Measurements from ENCODE around the gene CRTC3. TPM values are rescaled to one million over a fixed set of nuclear protein-coding genes. Genes with fewer than 3 reads are reported as not detected.
"Not testable (repeated sequence)": the region's sequence is repeated elsewhere in the genome, so short reads cannot be mapped to it uniquely, and the experiment has no call there.

Gene CRTC3
- total RNA-seq, 1 experiment from 2014 or later = 27.7 TPM

GRCh38 chr15:90512276-90512675 lies 17.4 kb upstream of the CRTC3 start:
- no peaks in the 10 kb centered on the region for H4K20me1 ChIP-seq (ENCODE audit: insufficient read depth, low read depth, low read length)
- H3K9ac ChIP-seq (ENCODE audit: low read length) = no peak overlapping the region
- no peak for DNase-seq

GRCh38 chr15:90512981-90513380 lies 16.7 kb upstream of the CRTC3 start:
- H3K36me3 ChIP-seq (ENCODE audit: insufficient read depth, low read length) = no peaks in the 10 kb centered on the region
- DNase-seq = no peak
- no peaks in the 10 kb centered on the region for H3K79me2 ChIP-seq (ENCODE audit: low read length)
- H4K20me1 ChIP-seq (ENCODE audit: insufficient read depth, low read depth, low read length) = no peaks in the 10 kb centered on the region
- no peak overlapping the region for H3K27ac ChIP-seq (ENCODE audit: low read length)
- H3K4me3 ChIP-seq (ENCODE audit: low read length) = no peak overlapping the region
- H3K9me2 ChIP-seq (replicated peaks; ENCODE audit: insufficient read depth, low read length) = no peaks in the 10 kb centered on the region
- no peaks in the 10 kb centered on the region for H3K9me3 ChIP-seq (ENCODE audit: low read length)
- H3K27me3 ChIP-seq (ENCODE audit: low read length) = no peaks in the 10 kb centered on the region
- no peak overlapping the region for H3K4me2 ChIP-seq (ENCODE audit: low read depth, low read length, poor library complexity, severe bottlenecking)
- peaks cover 7% of the 10 kb centered on the region for H3K4me1 ChIP-seq (ENCODE audit: low read length)
- H3K9ac ChIP-seq (ENCODE audit: low read length) = no peak overlapping the region
- H2AFZ ChIP-seq (ENCODE audit: low read length) = no peak overlapping the region

More at GRCh38 chr15:90512276-90512675, 17.4 kb upstream of the CRTC3 start:
- Histone ChIP-seq H3K9me2 (replicated peaks; ENCODE audit: insufficient read depth, low read length) (no peaks in the 10 kb centered on the region), H3K27ac (ENCODE audit: low read length) (no peak overlapping the region), H3K27me3 (ENCODE audit: low read length) (no peaks in the 10 kb centered on the region), H3K9me3 (ENCODE audit: low read length) (no peaks in the 10 kb centered on the region), H3K79me2 (ENCODE audit: low read length) (no peaks in the 10 kb centered on the region), H3K36me3 (ENCODE audit: insufficient read depth, low read length) (no peaks in the 10 kb centered on the region), H2AFZ (ENCODE audit: low read length) (no peak overlapping the region), H3K4me3 (ENCODE audit: low read length) (no peak overlapping the region), H3K4me1 (ENCODE audit: low read length) (peaks cover 7% of the 10 kb centered on the region), H3K4me2 (ENCODE audit: low read depth, low read length, poor library complexity, severe bottlenecking) (no peak overlapping the region)

DNA sequence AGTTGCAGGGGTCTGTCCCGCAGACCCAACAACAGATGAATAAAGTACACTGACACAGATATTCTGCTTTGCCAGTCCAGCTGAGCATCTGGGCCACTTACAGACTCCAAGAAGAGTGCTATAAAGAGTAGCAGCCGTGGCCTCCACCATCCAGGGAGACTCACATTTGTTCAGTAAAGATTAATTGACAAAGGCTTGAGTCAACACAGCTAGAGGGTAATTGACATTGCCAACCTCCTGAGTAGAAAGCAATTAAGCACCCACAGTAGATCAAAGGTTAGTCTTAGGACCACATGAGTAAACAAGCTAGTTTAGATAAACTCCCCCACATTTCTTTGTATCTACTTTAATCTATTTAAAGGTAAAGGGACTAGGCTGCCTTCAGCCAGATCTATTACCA lies 16.3 kb upstream of the CRTC3 start:
- H3K9me2 ChIP-seq (replicated peaks; ENCODE audit: insufficient read depth, low read length) = no peaks in the 10 kb centered on the region
- H3K4me2 ChIP-seq (ENCODE audit: low read depth, low read length, poor library complexity, severe bottlenecking) = no peak overlapping the region
- H3K79me2 ChIP-seq (ENCODE audit: low read length) = no peaks in the 10 kb centered on the region
- H3K4me1 ChIP-seq (ENCODE audit: low read length) = peaks cover 7% of the 10 kb centered on the region
- no peak overlapping the region for H2AFZ ChIP-seq (ENCODE audit: low read length)
- no peak overlapping the region for H3K4me3 ChIP-seq (ENCODE audit: low read length)
- no peaks in the 10 kb centered on the region for H4K20me1 ChIP-seq (ENCODE audit: insufficient read depth, low read depth, low read length)
- H3K9me3 ChIP-seq (ENCODE audit: low read length) = no peaks in the 10 kb centered on the region
- no peaks in the 10 kb centered on the region for H3K27me3 ChIP-seq (ENCODE audit: low read length)
- H3K9ac ChIP-seq (ENCODE audit: low read length) = no peak overlapping the region
- no peaks in the 10 kb centered on the region for H3K36me3 ChIP-seq (ENCODE audit: insufficient read depth, low read length)
- no peak for DNase-seq
- no peak overlapping the region for H3K27ac ChIP-seq (ENCODE audit: low read length)

GRCh38 chr15:90513893-90514292 lies 15.8 kb upstream of the CRTC3 start:
- not testable (repeated sequence) for H3K9ac ChIP-seq (ENCODE audit: low read length); H3K9me2 ChIP-seq (replicated peaks; ENCODE audit: insufficient read depth, low read length); H4K20me1 ChIP-seq (ENCODE audit: insufficient read depth, low read depth, low read length); H3K27ac ChIP-seq (ENCODE audit: low read length); H2AFZ ChIP-seq (ENCODE audit: low read length); H3K36me3 ChIP-seq (ENCODE audit: insufficient read depth, low read length); H3K4me3 ChIP-seq (ENCODE audit: low read length); H3K4me2 ChIP-seq (ENCODE audit: low read depth, low read length, poor library complexity, severe bottlenecking); DNase-seq; H3K79me2 ChIP-seq (ENCODE audit: low read length); H3K27me3 ChIP-seq (ENCODE audit: low read length); H3K4me1 ChIP-seq (ENCODE audit: low read length); H3K9me3 ChIP-seq (ENCODE audit: low read length)

- Histone ChIP-seq H3K9ac (ENCODE audit: low read length) (no peak overlapping the region), H3K4me2 (ENCODE audit: low read depth, low read length, poor library complexity, severe bottlenecking) (no peak overlapping the region), H3K9me2 (replicated peaks; ENCODE audit: insufficient read depth, low read length) (no peaks in the 10 kb centered on the region)
These were observed 10.0 kb upstream of the CRTC3 start for GRCh38 chr15:90519688-90520087.

GRCh38 chr15:90520365-90520764 lies 9.4 kb upstream of the CRTC3 start:
- Histone ChIP-seq H3K36me3 (ENCODE audit: insufficient read depth, low read length) (no peaks in the 10 kb centered on the region), H3K9ac (ENCODE audit: low read length) (no peak overlapping the region), H3K4me3 (ENCODE audit: low read length) (no peak overlapping the region), H2AFZ (ENCODE audit: low read length) (peak overlapping the region; percentile 71; the same call in 1 of the 2 replicates), H3K4me1 (ENCODE audit: low read length) (peaks cover 7% of the 10 kb centered on the region), H3K27ac (ENCODE audit: low read length) (no peak overlapping the region), H3K27me3 (ENCODE audit: low read length) (no peaks in the 10 kb centered on the region), H3K4me2 (ENCODE audit: low read depth, low read length, poor library complexity, severe bottlenecking) (no peak overlapping the region), H4K20me1 (ENCODE audit: insufficient read depth, low read depth, low read length) (no peaks in the 10 kb centered on the region), H3K9me2 (replicated peaks; ENCODE audit: insufficient read depth, low read length) (no peaks in the 10 kb centered on the region), H3K79me2 (ENCODE audit: low read length) (no peaks in the 10 kb centered on the region), H3K9me3 (ENCODE audit: low read length) (no peaks in the 10 kb centered on the region)
- no peak for DNase-seq

More at GRCh38 chr15:90519688-90520087, 10.0 kb upstream of the CRTC3 start:
- Histone ChIP-seq H3K36me3 (ENCODE audit: insufficient read depth, low read length) (no peaks in the 10 kb centered on the region), H2AFZ (ENCODE audit: low read length) (no peak overlapping the region), H3K4me3 (ENCODE audit: low read length) (no peak overlapping the region), H3K9me3 (ENCODE audit: low read length) (no peaks in the 10 kb centered on the region), H3K79me2 (ENCODE audit: low read length) (no peaks in the 10 kb centered on the region), H4K20me1 (ENCODE audit: insufficient read depth, low read depth, low read length) (no peaks in the 10 kb centered on the region), H3K4me1 (ENCODE audit: low read length) (peaks cover 7% of the 10 kb centered on the region), H3K27me3 (ENCODE audit: low read length) (no peaks in the 10 kb centered on the region), H3K27ac (ENCODE audit: low read length) (no peak overlapping the region)
- DNase-seq = no peak

- no peak for DNase-seq
- Histone ChIP-seq H3K4me1 (ENCODE audit: low read length) (no peaks in the 10 kb centered on the region), H2AFZ (ENCODE audit: low read length) (no peak overlapping the region), H3K36me3 (ENCODE audit: insufficient read depth, low read length) (no peaks in the 10 kb centered on the region), H3K4me2 (ENCODE audit: low read depth, low read length, poor library complexity, severe bottlenecking) (no peak overlapping the region), H3K4me3 (ENCODE audit: low read length) (no peak overlapping the region), H4K20me1 (ENCODE audit: insufficient read depth, low read depth, low read length) (no peaks in the 10 kb centered on the region), H3K27me3 (ENCODE audit: low read length) (no peaks in the 10 kb centered on the region), H3K9me3 (ENCODE audit: low read length) (no peaks in the 10 kb centered on the region), H3K9ac (ENCODE audit: low read length) (no peak overlapping the region), H3K27ac (ENCODE audit: low read length) (no peak overlapping the region), H3K79me2 (ENCODE audit: low read length) (no peaks in the 10 kb centered on the region), H3K9me2 (replicated peaks; ENCODE audit: insufficient read depth, low read length) (no peaks in the 10 kb centered on the region)
These were observed 6.3 kb upstream of the CRTC3 start for GRCh38 chr15:90523373-90523772.

GRCh38 chr15:90524018-90524803 lies 5.5 kb upstream of the CRTC3 start:
- H4K20me1 ChIP-seq (ENCODE audit: insufficient read depth, low read depth, low read length); H3K4me2 ChIP-seq (ENCODE audit: low read depth, low read length, poor library complexity, severe bottlenecking); H3K4me1 ChIP-seq (ENCODE audit: low read length); H3K4me3 ChIP-seq (ENCODE audit: low read length); H3K27ac ChIP-seq (ENCODE audit: low read length); H2AFZ ChIP-seq (ENCODE audit: low read length); H3K27me3 ChIP-seq (ENCODE audit: low read length); H3K79me2 ChIP-seq (ENCODE audit: low read length); DNase-seq; H3K9me3 ChIP-seq (ENCODE audit: low read length); H3K36me3 ChIP-seq (ENCODE audit: insufficient read depth, low read length); H3K9ac ChIP-seq (ENCODE audit: low read length); H3K9me2 ChIP-seq (replicated peaks; ENCODE audit: insufficient read depth, low read length): not testable (repeated sequence)
